ENCODE data around the gene APCDD1.

- no peak for TF ChIP-seq EZH2 (IDR thresholded peaks at IDR 0.05)
- TF ChIP-seq, protein P1, sequence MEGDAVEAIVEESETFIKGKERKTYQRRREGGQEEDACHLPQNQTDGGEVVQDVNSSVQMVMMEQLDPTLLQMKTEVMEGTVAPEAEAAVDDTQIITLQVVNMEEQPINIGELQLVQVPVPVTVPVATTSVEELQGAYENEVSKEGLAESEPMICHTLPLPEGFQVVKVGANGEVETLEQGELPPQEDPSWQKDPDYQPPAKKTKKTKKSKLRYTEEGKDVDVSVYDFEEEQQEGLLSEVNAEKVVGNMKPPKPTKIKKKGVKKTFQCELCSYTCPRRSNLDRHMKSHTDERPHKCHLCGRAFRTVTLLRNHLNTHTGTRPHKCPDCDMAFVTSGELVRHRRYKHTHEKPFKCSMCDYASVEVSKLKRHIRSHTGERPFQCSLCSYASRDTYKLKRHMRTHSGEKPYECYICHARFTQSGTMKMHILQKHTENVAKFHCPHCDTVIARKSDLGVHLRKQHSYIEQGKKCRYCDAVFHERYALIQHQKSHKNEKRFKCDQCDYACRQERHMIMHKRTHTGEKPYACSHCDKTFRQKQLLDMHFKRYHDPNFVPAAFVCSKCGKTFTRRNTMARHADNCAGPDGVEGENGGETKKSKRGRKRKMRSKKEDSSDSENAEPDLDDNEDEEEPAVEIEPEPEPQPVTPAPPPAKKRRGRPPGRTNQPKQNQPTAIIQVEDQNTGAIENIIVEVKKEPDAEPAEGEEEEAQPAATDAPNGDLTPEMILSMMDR (IDR thresholded peaks at IDR 0.05): peak; percentile 57
Measured at GRCh38 chr18:10437837-10438236, 16.6 kb upstream of the APCDD1 start.

Measured in neural progenitor cell (in vitro differentiated cells).